Cardiac fibroblast (primary cell): ENCODE data around the gene FAM163A.
"Not testable (repeated sequence)": the region's sequence is repeated elsewhere in the genome, so short reads cannot be mapped to it uniquely, and the experiment has no call there.

Experiments
- DNase-seq, 2 donors: peaks; one replicate each; pipeline versions ENCODE4 v3.0.0 to v3.0.0-alpha.2; 2010; ENCODE audit warnings: low read depth in 2 of 2
- H3K4me3 ChIP-seq, 2 donors: replicated peaks in 1 of 2; 1 replicate in 1 of 2; 2 replicates in 1 of 2; pipeline ENCODE4 v1.5.1; 2011; ENCODE audit warnings: low read depth in 2 of 2, low read length in 2 of 2, mild to moderate bottlenecking in 2 of 2, moderate library complexity in 1 of 2
- TF ChIP-seq, protein P1 (sequence below): IDR thresholded peaks from one replicate; pipeline ENCODE4 v1.5.1; 2011; ENCODE audit warnings: low read depth, mild to moderate bottlenecking, low read length, inconsistent platforms

FAM163A gene

DNA sequence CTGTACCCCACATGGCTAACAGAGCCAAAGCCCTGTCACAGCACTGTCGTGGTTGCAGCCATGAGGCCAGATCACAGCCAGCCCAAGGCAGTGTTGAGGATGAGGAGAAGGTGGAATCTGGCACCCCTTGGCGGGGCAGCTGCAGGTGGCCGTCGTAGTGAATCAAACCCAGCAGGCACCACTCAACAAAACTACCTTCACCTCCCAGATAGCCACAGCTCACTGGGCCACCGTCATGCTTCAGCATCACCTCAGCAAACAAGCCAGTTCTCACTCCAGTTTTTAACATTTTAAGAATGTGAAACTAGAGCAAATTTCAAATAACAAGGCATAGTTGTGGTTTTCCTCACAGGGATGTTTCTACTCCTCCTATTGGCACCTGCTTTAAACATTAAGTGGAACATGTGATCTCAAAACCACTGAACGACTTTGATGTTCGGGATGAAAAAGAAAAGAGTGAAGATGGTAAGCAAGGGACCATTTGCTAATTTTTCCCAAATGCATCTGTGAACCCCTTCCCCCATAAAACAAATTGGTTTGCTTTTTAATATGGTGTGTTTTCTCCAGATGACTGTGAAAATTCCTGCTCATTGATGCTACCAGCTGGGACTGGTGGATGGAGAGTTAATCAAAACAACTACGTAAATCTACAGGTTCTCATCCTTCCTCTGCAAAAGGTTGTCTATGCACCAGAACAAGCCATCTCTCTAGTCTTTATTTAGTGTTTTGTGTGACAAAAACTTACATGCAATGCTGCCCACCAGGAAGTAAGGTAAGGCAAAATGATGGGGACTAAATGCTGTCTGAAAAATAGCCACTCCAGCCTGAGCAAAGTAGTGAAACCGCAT is 89.0 kb downstream of the FAM163A start:
- no peak overlapping the region for H3K4me3 ChIP-seq
- DNase-seq = no peak
- TF ChIP-seq, protein P1, sequence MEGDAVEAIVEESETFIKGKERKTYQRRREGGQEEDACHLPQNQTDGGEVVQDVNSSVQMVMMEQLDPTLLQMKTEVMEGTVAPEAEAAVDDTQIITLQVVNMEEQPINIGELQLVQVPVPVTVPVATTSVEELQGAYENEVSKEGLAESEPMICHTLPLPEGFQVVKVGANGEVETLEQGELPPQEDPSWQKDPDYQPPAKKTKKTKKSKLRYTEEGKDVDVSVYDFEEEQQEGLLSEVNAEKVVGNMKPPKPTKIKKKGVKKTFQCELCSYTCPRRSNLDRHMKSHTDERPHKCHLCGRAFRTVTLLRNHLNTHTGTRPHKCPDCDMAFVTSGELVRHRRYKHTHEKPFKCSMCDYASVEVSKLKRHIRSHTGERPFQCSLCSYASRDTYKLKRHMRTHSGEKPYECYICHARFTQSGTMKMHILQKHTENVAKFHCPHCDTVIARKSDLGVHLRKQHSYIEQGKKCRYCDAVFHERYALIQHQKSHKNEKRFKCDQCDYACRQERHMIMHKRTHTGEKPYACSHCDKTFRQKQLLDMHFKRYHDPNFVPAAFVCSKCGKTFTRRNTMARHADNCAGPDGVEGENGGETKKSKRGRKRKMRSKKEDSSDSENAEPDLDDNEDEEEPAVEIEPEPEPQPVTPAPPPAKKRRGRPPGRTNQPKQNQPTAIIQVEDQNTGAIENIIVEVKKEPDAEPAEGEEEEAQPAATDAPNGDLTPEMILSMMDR = no peak

DNA sequence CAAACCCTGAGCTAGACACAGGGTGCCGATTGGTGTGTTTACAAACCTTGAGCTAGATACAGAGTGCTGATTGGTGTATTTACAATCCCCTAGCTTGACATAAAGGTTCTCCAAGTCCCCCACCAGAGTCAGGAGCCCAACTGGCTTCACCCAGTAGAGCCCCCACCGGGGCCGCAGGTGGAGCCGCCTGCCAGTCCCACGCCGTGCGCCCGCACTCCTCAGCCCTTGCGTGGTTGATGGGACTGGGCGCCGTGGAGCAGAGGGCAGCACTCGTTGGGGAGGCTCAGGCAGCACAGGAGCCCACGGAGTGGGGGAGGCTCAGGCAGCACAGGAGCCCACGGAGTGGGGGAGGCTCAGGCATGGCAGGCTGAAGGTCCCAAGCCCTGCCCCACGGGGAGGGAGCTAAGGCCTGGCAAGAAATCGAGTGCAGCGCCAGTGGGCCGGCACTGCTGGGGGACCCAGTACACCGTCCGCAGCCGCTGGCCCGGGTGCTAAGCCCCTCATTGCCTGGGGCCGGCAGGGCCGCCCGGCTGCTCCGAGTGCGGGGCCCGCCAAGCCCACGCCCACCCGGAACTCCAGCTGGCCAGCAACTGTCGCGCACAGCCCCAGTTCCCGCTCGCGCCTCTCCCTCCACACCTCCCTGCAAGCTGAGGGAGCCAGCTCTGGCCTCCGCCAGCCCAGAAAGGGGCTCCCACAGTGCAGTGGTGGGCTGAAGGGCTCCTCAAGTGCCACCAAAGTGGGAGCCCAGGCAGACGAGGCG is 93.8 kb downstream of the FAM163A start:
- H3K4me3 ChIP-seq, DNase-seq: not testable (repeated sequence)

DNA sequence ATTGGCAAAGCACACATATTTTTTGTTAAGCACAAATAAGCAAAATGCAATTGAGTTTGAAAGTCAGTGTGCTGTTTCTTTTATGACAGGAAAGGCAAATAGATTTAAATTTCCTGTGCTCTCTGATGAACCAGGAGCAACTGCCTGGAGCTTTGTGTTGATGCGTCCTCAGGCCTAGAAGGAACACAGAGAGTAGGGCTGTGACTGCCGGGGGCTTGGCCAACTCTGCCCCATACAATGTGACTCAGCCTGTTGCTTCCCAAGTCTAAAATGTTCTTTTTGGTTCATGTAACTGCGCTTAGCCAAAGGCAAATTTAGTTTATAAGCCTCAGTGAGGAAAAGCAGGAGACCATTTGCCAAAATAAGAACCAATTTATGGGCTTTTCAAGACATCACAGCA is 97.0 kb downstream of the FAM163A start:
- no peak overlapping the region for H3K4me3 ChIP-seq
- TF ChIP-seq, protein P1 = no peak
- DNase-seq = no peak

DNA sequence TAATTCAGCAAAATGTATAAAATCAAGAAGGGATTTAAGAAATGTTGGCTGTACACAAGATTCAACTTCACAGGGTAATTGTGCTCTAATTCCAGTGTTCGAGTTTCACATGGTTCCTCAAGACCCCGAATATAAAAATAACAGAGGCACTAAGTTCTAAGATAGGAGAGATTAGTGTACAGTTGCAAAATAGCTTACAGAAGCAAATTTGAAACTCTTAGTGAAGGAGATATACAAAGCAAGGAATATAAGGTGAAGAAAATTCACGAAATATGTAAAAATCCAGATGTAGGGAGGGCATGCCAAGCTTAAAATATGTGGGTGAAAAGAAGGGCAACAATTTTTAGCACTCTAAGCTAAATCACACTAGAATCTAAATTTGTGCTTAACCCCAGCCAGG is 105.1 kb downstream of the FAM163A start:
- TF ChIP-seq, protein P1 = no peak
- H3K4me3 ChIP-seq = no peak overlapping the region
- DNase-seq = no peak

DNA sequence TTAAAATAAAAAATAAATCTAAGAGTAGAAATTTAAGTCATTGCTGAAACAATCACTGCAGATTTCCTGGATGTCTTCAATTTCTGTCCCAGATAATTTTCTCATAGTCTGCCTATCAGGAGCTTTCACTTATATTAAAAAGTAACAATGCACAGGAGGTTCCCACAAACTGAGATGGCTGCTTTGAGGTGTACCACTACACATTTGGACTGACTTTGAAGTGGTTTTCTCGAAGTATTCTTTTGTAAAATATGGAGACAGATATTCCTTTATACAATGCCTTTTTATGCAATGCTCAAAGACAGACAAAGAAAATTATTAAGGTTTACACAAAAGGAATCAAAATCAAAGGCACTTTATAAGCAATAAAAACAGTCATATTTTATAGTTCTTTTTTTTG is 110.0 kb downstream of the FAM163A start:
- TF ChIP-seq, protein P1 = no peak
- H3K4me3 ChIP-seq = no peak overlapping the region
- no peak for DNase-seq

DNA sequence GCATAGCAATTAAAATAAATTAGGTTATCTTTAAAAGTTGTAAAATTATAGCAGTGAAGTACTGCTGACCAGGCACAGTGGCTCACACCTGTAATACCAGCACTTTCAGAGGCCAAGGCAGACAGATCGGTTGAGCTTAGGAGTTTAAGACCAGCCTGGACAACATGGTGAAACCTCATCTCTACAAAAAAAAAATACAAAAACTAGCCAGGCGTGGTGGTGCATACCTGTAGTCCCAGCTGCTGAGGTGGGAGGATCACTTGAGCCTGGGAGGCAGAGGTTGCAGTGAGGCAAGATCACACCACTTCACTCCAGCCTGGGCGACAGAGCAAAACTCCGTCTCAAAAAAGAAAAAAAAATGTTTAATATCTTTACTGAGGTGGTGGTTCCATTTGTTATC is 112.7 kb downstream of the FAM163A start:
- not testable (repeated sequence) for DNase-seq, H3K4me3 ChIP-seq

DNA sequence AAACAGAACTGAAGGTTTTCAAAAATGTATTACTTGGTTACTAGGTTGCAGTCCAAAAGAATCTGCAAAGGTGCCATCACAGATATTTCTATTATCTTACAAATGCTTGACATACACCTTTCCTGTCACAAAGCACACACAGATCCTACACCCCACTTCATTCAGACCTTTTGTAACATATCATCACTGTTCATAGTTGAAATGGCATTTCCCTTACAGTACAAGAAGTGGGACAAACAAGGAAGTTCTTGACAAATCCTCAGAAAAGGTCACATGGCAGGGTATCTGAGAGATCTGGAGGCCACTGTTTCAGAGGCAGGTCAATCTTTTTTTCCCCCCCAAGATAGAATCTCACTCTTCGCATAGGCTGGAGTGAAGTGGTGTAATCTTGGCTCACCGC is 113.2 kb downstream of the FAM163A start:
- no peak overlapping the region for H3K4me3 ChIP-seq

More for the DNA sequence above, 113.2 kb downstream of the FAM163A start:
- no peak for DNase-seq
- TF ChIP-seq, protein P1 = no peak
